Measurements from ENCODE around the gene SLC25A11.
"Not testable (repeated sequence)": the region's sequence is repeated elsewhere in the genome, so short reads cannot be mapped to it uniquely, and the experiment has no call there.

The SLC25A11 gene

GRCh38 chr17:4919511-4920047 lies 20.3 kb downstream of the SLC25A11 start:
- DNase-seq, result no peak

DNA sequence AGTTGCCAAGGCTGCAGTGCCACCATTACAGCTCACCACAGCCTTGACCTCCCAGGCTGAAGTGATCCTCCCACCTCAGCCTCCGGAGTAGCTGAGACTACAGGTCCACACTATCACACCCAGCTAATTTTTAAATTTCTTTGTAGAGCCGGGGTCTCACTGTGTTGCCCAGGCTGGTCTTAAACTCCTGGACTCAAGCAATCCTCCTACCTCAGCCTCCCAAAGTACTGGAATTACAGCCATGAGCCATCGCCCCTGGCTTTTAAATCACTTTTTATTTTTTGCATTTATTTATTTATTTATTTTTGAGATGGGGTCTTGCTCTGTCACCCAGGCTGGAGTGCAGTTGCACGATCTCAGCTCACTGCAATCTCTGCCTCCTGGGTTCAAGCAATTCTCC lies 25.3 kb downstream of the SLC25A11 start:
- DNase-seq, result not testable (repeated sequence)

DNA sequence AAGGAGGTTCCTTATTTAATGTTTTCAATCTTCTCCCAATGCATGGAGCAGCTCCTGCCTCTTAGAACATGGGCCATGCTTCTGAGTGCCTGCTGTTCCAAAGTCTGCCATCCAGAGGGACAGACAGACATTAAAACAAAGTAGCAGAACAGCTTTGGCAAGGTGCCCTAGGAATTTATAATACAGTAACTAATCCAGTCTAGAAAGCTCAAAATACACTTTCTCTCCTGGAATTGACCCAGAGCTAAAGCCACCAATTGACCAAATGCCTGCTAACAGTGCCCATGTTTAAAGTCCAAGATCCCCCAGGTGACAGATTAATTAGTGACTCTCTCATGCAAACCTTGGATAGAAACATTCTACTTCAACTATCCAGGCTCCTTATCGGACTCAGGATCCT lies 25.9 kb downstream of the SLC25A11 start:
- no peak for DNase-seq

- peak; percentile 54 for DNase-seq
Observed at GRCh38 chr17:4908711-4909496, 30.9 kb downstream of the SLC25A11 start.

DNA sequence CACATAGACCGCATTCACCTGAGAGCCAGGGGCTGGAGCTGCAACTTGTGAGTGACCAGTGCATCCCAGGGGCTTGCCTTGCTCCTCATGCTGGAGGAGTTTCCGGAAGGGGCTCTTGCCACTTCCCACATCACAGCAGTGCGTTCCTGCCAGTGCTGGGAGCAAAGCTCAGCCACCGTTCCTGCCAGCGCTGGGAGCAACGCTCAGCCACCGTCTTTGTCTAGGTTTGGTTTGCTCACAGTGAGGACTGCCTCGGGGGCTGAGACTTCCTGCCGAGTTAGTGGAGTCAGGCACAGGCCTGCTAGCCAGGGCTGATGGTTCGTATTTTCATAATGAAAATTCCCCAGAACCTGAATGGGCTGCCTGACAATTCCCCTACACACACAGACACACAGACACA lies 31.5 kb downstream of the SLC25A11 start:
- DNase-seq, result no peak

DNA sequence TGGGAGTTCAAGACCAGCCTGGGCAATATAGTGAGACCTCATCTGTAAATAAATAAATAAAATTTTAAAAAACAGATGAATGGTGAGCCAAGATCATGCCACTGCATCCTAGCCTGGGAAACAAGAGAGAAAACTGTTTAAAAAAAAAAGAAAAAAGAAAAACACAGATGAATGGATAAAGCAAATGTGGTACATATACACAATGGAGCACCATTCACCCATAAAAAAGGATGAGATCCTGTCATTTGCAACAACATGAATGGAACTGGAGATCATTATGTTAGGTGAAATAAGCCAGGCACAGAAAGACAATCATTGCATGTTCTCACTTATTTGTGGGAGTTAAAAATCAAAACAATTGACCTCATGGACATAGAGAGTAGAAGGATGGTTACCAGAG lies 33.2 kb downstream of the SLC25A11 start:
- DNase-seq, result not testable (repeated sequence)

- peak; percentile 46 for DNase-seq
Observed at GRCh38 chr17:4903051-4903818, 36.6 kb downstream of the SLC25A11 start, which contains the start of gene CHRNE. Gene CHRNE, minus strand, starts transcription at chr17:4903098. Its CDS starts 35 bp downstream, at chr17:4903063.

GRCh38 chr17:4902540-4902939 lies 37.3 kb downstream of the SLC25A11 start:
- DNase-seq, result no peak

GRCh38 chr17:4901648-4902344 lies 38.0 kb downstream of the SLC25A11 start:
- DNase-seq, result no peak

DNA sequence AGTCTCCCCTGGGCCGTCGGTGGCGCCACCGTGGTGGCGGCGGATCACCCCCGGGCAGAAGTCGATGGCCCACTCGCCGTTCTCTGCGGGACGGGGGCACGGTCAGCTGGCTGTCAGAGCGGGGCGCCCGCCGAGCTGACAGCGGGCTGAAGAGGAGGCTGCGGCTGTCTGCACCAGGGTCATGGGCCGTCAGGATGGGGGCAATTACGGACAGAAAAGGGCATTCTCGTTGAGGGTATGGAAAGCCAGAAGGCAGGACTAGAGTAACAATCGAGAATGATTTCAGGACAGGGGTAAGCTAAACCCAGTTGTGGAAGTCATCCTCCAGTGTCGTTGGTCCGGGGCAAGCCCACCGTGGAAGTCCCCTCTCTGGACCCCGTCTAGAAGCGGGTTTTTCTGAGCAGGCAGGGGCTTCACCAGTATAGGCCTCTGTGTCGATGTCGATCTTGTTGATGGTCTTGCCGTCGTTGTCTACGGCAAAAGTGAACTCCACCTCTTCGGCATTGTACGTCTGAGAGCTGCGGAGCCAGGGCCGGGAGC lies 38.7 kb downstream of the SLC25A11 start:
- DNase-seq, result no peak

DNA sequence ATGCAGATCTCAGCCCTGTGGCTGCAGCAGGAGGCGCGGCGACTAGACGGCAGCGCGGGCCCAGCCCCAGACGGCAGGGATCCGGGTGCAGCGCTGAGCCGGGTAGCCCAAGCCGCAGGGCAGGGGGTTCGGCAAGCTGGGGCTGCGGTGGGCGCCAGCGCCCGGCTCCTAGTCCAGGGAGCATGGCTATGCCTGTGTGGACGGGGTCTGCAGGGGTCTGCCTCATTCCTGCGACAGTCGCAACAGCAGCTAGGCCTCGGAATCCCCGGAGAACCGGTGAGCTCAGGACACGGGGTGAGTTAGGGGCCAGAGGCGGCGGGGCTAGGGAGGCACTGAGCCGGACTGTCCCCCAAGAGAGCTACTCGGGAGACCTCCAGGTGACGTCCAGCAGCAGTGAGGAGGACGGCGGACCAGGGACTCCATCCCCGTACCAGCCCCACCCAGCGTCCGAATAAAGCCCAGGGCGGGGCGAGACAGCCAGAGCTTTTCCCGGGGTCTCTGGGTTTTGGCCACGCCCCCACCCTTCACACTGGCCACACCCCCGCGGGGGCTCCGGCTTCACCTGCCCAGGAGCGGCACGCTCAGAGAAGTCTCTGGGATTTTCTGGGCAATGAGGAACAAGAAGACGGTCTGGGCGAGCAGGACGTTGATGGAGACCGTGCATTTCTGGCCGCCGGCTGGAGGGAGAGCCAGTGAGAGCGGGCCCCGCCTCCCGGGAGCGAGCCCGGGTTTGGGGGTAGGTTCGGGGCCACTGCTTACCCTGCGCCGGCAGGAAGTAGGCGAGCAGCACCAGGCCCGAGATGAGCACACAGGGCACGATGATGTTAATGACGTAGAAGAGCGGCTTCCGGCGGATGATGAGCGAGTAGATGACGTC lies 39.4 kb downstream of the SLC25A11 start:
- DNase-seq, result no peak

- DNase-seq, result no peak
Observed at GRCh38 chr17:4899341-4900230, 40.3 kb downstream of the SLC25A11 start, which contains the start of gene C17orf107. Gene C17orf107, plus strand, starts transcription at chr17:4899536. Its CDS starts 227 bp downstream, at chr17:4899763.

DNA sequence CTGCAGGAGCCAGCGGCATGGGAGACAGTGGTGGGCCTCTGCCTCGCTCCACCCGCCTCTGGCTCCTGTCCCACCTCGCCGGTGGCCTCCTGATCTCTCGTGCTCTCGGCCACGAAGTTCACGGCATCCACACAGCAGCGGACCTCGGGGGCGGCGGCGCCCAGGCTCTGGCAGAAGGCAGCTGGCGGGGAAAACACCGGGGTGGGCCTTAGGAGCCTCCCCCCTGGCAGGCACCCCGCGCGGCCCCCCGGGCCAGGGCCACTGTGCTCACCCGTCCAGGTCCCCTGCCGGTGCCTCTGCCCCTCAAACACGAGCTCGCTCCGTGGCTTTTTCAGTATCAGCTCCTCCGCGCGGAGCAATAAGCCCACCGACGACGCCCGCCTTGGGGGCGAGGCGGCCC lies 40.9 kb downstream of the SLC25A11 start:
- DNase-seq, result no peak

GRCh38 chr17:4898351-4898750 lies 41.5 kb downstream of the SLC25A11 start:
- DNase-seq, result no peak

- no peak for DNase-seq
Observed at GRCh38 chr17:4897785-4898184, 42.1 kb downstream of the SLC25A11 start.

GRCh38 chr17:4897198-4897687 lies 42.6 kb downstream of the SLC25A11 start:
- no peak for DNase-seq

DNA sequence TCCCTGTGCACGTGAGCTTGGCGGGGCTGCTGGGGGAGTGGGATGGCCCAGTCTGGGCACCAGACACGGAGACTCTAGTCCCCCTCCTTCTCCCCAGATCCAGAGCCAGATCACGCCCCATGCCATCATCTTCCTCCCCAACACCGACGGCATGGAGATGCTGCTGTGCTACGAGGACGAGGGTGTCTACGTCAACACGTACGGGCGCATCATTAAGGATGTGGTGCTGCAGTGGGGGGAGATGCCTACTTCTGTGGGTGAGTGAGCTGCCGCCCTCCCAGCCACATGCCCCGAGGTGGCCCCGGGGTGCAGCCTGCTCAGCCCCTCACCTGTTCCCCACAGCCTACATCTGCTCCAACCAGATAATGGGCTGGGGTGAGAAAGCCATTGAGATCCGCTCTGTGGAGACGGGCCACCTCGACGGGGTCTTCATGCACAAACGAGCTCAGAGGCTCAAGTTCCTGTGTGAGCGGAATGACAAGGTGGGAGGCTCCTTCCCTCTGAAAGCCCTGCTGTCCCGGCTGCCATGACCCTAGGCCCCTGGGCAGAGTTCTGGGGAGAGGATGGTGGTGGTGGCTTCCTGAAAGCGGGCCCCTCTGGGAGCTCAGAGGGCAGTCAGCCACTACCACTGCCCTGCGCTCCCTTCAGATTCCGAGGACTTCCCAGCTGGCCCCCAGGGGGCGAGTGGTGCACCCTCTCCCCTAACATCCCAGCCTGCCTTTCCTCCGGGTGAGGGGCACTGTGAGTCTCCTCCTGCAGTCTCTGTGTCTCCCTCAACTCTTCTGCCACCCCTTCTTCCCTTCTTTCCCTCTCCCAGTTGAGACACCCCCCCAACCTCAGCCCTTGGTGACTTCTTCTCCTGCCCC lies 43.3 kb downstream of the SLC25A11 start:
- DNase-seq, result no peak

- no peak for DNase-seq
Observed at GRCh38 chr17:4895657-4896331, 44.1 kb downstream of the SLC25A11 start.

DNA sequence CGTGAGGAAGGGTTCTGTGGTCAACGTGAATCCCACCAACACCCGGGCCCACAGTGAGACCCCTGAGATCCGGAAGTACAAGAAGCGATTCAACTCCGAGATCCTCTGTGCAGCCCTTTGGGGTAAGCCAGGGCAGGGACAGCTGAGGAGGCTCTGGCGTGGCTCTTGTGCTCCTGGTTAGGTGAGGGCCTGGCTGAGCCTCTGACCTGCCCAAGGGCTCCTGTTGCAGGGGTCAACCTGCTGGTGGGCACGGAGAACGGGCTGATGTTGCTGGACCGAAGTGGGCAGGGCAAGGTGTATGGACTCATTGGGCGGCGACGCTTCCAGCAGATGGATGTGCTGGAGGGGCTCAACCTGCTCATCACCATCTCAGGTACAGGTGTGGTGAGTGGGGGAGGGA lies 44.7 kb downstream of the SLC25A11 start:
- DNase-seq, result no peak
